NK-92 treated with Interleukin-12 subunit alpha and Interleukin-12 subunit beta, amount 100 ng/mL, for 24 hours (cell line): ENCODE data around the gene YAP1.

Experiments used
- DNase-seq: peaks from one replicate; lab custom pipeline; 2025; lab: John Stamatoyannopoulos, UW

The YAP1 gene

GRCh38 chr11:102117472-102118113, 7.3 kb downstream of the YAP1 start:
- no peak for DNase-seq

GRCh38 chr11:102118937-102119336, 8.7 kb downstream of the YAP1 start:
- DNase-seq, result no peak

- no peak for DNase-seq
These were observed 9.8 kb downstream of the YAP1 start for GRCh38 chr11:102119997-102120396.

GRCh38 chr11:102120437-102120973, 10.3 kb downstream of the YAP1 start:
- no peak for DNase-seq

- DNase-seq, result no peak
These were observed 11.1 kb downstream of the YAP1 start for GRCh38 chr11:102121329-102121728.

- DNase-seq, result no peak
These were observed 24.4 kb downstream of the YAP1 start for GRCh38 chr11:102134597-102134996.

- no peak for DNase-seq
These were observed 25.0 kb downstream of the YAP1 start for GRCh38 chr11:102135256-102135655.

GRCh38 chr11:102138223-102138622, 28.0 kb downstream of the YAP1 start:
- no peak for DNase-seq

- no peak for DNase-seq
These were observed 28.4 kb downstream of the YAP1 start for GRCh38 chr11:102138670-102139069.

- DNase-seq, result no peak
These were observed 28.8 kb downstream of the YAP1 start for GRCh38 chr11:102139081-102139498.

- DNase-seq, result no peak
These were observed 32.1 kb downstream of the YAP1 start for GRCh38 chr11:102142333-102142732.

- DNase-seq, result no peak
These were observed 33.6 kb downstream of the YAP1 start for GRCh38 chr11:102143867-102144266.

GRCh38 chr11:102144357-102145355, 34.4 kb downstream of the YAP1 start:
- no peak for DNase-seq

- no peak for DNase-seq
These were observed 36.8 kb downstream of the YAP1 start for GRCh38 chr11:102147015-102147414.

GRCh38 chr11:102147632-102148031, 37.4 kb downstream of the YAP1 start:
- no peak for DNase-seq

- DNase-seq, result no peak
These were observed 37.8 kb downstream of the YAP1 start for GRCh38 chr11:102148059-102148458.

- DNase-seq, result no peak
These were observed 41.7 kb downstream of the YAP1 start for GRCh38 chr11:102151784-102152525.

- no peak for DNase-seq
These were observed 42.8 kb downstream of the YAP1 start for GRCh38 chr11:102153082-102153481.

GRCh38 chr11:102154806-102155205, 44.6 kb downstream of the YAP1 start:
- DNase-seq, result no peak

GRCh38 chr11:102155676-102156075, 45.4 kb downstream of the YAP1 start:
- DNase-seq, result no peak

- no peak for DNase-seq
These were observed 47.0 kb downstream of the YAP1 start for GRCh38 chr11:102157219-102157618.

- DNase-seq, result no peak
These were observed 48.0 kb downstream of the YAP1 start for GRCh38 chr11:102158164-102158735.
